Right ventricle myocardium superior (tissue), 1 donor: ENCODE data around the gene HMGCS2. TPM values are rescaled to one million over a fixed set of nuclear protein-coding genes. Genes with fewer than 3 reads are reported as not detected.

ENCODE experiments used
- ATAC-seq: fragments of 200-7000 bp; cut with Tn5 transposase; one replicate; pipeline ENCODE4 v1.9.1; 2020; ENCODE audit warnings: mild to moderate bottlenecking; ENCODE audit not compliant: poor library complexity
- DNase-seq: peaks from one replicate; pipeline ENCODE4 v3.0.0-alpha.2; 2020
- intact Hi-C: fragments of 100-400 bp; cut with DNase I; formaldehyde crosslinking; loops from one replicate; pipeline ENCODE4 v1.11.2; 2022
- total RNA-seq: library from RNA; stranded (reverse); fragmentation: NEBNext Ultra II Directional; extraction: Animal tissue kit (Norgen Biotek cat#: 25700); gene quantifications from one replicate; pipeline ENCODE4 v1.2.1, GENCODE V29; 2021
- donor health status: DM: no; HTN: yes; CAD: no; lungs with severe emphysema.

Gene HMGCS2
- total RNA-seq, 1 donor from 2014 or later: 210 TPM

DNA sequence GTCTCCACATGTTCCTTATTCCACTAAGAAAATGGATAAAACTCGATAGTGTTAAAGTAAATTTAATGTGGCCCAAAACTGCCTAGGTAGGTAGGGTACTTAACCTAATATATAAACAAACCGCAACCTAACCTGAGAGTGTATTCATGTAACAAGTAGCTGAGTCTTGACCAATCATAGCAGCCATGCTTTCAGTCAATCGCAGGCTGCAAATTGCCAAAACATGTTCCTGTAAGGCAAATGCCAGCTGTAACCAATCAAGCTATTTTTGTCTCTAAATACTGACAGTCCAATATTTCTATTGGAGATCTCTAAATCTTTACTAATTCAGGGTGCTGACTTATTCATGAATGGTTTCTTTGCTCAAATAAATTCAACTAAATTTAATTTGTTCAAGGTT, 3.1 kb upstream of the HMGCS2 start:
- ATAC-seq: no peak
- DNase-seq: no peak
- intact Hi-C loops: no loop called here

DNA sequence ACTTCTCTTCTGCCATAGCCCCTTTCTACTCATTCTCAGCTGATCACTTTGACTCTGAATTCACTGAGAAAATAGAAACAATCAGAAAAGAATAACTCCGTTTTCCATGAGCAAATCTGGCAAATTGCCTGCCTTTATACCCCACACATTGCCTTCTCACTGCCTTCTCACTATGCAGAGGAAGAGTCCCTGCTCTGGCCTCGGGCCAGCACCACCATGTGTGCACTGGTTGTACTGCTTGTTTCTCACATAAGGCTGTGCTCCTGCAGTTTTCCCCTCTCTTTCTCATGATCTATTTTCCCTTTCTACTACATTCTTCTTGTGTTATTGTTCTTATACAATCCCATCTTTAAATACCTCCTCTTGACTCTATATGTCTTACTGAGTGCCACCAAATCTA, 2.3 kb upstream of the HMGCS2 start:
- intact Hi-C loops: no loop called here
- no peak for DNase-seq
- no peak for ATAC-seq

GRCh38 chr1:119767486-119767885, 1.2 kb downstream of the HMGCS2 start:
- intact Hi-C loops: no loop called here
- ATAC-seq: no peak
- DNase-seq: no peak

DNA sequence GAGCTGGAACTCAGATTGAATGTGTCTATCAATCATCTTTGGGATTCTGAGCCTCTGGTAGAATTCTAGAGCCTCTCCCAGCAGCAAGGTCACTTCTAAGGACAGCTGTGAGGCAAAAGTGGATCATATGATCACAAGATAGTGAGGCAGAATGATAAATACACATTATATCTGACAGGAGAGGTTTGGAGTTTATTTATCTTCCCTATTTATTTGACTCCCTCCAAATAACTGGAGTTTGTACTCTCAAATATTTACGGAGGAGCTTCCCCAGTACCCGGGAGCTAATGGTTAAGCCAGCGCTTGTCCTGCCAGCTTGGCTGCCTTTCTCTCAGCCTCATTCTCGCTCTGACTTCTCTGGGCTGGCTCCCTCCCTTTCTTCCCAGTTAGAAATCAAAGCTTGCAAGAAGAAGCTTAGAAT, 2.3 kb downstream of the HMGCS2 start:
- peak; percentile 57 for ATAC-seq
- no peak for DNase-seq
- intact Hi-C loops: no loop called here

GRCh38 chr1:119764220-119764619, 4.5 kb downstream of the HMGCS2 start:
- intact Hi-C loops: no loop called here
- DNase-seq (no peak), ATAC-seq (no peak)

DNA sequence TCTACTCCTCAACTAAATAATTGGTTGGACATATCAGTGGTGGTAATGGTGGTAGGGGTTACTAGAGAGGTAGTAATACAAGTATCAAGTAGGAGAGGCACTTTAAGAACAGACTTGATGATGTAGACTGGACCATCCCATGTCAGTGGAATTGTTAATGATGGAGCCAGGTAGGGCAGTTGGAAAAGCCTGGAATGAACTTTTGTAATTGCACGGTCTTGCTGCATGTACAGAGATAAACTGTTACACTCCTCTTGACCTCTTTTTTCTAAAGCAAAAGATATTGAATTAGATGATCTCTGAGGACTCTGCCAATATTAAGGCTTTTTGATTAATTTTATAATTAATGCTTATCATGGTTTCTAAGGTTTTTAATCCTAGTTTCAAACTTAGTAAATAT, 5.8 kb downstream of the HMGCS2 start:
- ATAC-seq (no peak), DNase-seq (no peak)
- intact Hi-C loops: no loop called here

DNA sequence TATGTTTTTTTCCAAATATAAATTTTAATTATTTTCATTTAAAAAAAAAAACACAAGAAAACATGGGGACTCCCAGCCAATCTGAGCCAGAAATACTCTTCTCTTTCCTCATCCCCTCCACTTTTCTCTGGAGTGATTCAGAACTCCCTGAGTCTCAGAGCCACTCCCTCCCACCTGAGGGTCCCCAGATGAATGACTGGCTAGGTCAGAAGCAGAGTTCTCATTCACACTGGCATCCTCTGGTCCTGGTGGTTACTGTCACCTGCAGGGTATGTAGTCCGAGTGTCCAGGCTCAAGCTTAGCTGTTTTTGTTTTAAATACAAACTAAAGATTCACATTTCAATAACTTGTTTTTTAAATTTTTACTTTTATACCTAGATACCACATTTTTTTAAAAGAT, 6.3 kb downstream of the HMGCS2 start:
- ATAC-seq (no peak), DNase-seq (no peak)

GRCh38 chr1:119758584-119758983, 10.1 kb downstream of the HMGCS2 start:
- ATAC-seq (no peak), DNase-seq (no peak)
- intact Hi-C loops: no loop called here

More for the DNA sequence above, 6.3 kb downstream of the HMGCS2 start:
- intact Hi-C loops: no loop called here

DNA sequence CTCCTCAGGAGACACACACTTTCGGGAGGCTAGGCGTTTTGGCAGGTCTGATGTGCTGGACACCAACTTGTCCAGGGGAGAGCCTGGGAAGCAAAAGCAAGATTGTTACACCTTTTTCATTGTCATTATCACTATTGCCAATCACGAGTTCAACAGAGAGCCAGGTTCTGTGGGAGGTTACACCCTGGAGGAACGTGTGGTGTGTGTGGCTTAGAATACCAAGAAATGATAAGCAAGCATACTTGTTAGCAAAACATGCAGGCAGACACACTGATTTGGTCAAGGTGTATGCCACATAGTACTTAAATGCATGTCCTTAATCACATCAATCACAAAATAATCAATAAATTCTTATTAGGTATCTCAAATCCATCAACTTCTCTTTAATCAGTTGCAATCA, 16.1 kb downstream of the HMGCS2 start:
- ATAC-seq (no peak), DNase-seq (no peak)
- intact Hi-C loops: no loop called here

- intact Hi-C loops: no loop called here
These were observed 20.7 kb downstream of the HMGCS2 start for GRCh38 chr1:119748040-119748439.

DNA sequence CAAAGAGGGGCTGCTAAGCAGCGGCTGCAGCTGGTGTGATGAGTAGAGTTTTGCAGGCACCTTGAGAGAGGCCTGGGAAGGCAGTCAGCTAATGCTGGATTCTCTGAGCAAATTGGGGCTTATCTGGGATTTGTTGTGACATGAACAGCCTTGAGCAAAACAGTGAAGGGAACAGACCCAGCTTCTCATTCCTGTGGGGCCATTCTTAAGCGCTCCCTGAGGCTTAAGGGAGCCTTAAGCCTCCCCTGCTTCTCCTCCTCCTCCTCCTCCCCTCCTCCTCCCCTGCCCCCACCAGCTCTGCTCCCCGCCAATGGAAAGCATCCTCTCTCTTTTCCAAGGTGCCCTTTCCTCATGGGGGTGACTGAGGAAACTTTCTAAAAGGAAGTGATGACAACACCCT, 21.3 kb downstream of the HMGCS2 start:
- intact Hi-C loops: no loop called here
- ATAC-seq (no peak), DNase-seq (no peak)

More at GRCh38 chr1:119748040-119748439, 20.7 kb downstream of the HMGCS2 start:
- no peak for ATAC-seq
- DNase-seq: no peak

GRCh38 chr1:119745034-119745433, 23.7 kb downstream of the HMGCS2 start:
- intact Hi-C loops: no loop called here
- no peak for ATAC-seq

DNA sequence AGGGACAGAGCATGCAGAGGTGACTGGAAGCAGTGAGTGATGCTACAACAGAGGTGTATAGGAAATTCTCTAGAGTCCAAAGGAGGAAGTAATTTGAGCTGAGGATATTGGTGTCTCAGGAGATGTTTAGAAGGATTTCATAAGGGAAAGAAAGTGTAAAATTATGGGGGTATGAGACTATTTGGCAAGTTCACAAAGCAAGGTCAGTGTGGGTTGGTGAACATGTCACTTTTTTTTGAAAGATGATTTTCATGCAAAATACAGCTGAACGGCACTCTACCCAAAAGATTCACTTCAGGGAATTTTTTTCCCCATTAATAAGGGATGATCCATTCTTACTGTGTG, 24.1 kb downstream of the HMGCS2 start:
- intact Hi-C loops: loop anchor here (5.0 kb wide), 1 partner anchor 63 kb away; no protein-coding TSS in a partner anchor
- ATAC-seq: no peak

More at GRCh38 chr1:119745034-119745433, 23.7 kb downstream of the HMGCS2 start:
- no peak for DNase-seq

GRCh38 chr1:119743776-119744597, 24.7 kb downstream of the HMGCS2 start:
- intact Hi-C loops: loop anchor here (5.0 kb wide), 1 partner anchor 63 kb away; no protein-coding TSS in a partner anchor
- DNase-seq: peak; percentile 68

More for the DNA sequence above, 24.1 kb downstream of the HMGCS2 start:
- DNase-seq: no peak

GRCh38 chr1:119743308-119743707, 25.4 kb downstream of the HMGCS2 start:
- ATAC-seq (peak; percentile 7), DNase-seq (no peak)
- intact Hi-C loops: loop anchor here (5.0 kb wide), 1 partner anchor 64 kb away; no protein-coding TSS in a partner anchor

More at GRCh38 chr1:119743776-119744597, 24.7 kb downstream of the HMGCS2 start:
- ATAC-seq: peak; percentile 68

- DNase-seq (no peak), ATAC-seq (peak; percentile 19)
- intact Hi-C loops: loop anchor here (5.0 kb wide), 1 partner anchor 65 kb away; no protein-coding TSS in a partner anchor
These were observed 26.0 kb downstream of the HMGCS2 start for GRCh38 chr1:119742677-119743076.

DNA sequence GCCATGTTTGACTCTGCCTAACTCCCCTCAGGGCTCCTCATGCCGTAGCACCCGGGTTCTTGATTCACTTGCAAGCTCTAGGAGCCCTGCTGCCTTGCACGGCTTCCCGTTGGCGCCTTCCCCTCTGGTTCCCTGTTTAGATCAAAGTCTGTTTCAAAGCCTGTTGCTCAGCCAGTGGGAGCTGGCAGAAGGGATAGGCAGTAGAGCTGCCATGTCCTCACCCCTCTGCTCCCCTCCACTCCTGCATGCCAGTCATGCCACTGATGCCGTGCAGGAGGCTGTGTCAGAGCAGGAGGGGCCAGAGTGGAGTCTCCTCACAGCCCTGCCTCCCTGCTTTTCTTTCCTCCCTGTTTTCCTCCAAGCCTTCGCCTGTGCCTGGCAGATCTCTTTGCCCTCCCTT, 26.5 kb downstream of the HMGCS2 start:
- intact Hi-C loops: loop anchor here (5.0 kb wide), 1 partner anchor 65 kb away; no protein-coding TSS in a partner anchor

GRCh38 chr1:119740896-119741780, 27.6 kb downstream of the HMGCS2 start:
- ATAC-seq (no peak), DNase-seq (no peak)
- intact Hi-C loops: loop anchor here (5.0 kb wide), 1 partner anchor 66 kb away; no protein-coding TSS in a partner anchor

More for the DNA sequence above, 26.5 kb downstream of the HMGCS2 start:
- ATAC-seq (peak; percentile 80), DNase-seq (peak; percentile 57)

- intact Hi-C loops: loop anchor here (5.0 kb wide), 1 partner anchor 67 kb away; no protein-coding TSS in a partner anchor
- DNase-seq (no peak), ATAC-seq (no peak)
These were observed 28.4 kb downstream of the HMGCS2 start for GRCh38 chr1:119740261-119740660.
